ENCODE data around the gene GRIP1.

The GRIP1 gene, protein sequence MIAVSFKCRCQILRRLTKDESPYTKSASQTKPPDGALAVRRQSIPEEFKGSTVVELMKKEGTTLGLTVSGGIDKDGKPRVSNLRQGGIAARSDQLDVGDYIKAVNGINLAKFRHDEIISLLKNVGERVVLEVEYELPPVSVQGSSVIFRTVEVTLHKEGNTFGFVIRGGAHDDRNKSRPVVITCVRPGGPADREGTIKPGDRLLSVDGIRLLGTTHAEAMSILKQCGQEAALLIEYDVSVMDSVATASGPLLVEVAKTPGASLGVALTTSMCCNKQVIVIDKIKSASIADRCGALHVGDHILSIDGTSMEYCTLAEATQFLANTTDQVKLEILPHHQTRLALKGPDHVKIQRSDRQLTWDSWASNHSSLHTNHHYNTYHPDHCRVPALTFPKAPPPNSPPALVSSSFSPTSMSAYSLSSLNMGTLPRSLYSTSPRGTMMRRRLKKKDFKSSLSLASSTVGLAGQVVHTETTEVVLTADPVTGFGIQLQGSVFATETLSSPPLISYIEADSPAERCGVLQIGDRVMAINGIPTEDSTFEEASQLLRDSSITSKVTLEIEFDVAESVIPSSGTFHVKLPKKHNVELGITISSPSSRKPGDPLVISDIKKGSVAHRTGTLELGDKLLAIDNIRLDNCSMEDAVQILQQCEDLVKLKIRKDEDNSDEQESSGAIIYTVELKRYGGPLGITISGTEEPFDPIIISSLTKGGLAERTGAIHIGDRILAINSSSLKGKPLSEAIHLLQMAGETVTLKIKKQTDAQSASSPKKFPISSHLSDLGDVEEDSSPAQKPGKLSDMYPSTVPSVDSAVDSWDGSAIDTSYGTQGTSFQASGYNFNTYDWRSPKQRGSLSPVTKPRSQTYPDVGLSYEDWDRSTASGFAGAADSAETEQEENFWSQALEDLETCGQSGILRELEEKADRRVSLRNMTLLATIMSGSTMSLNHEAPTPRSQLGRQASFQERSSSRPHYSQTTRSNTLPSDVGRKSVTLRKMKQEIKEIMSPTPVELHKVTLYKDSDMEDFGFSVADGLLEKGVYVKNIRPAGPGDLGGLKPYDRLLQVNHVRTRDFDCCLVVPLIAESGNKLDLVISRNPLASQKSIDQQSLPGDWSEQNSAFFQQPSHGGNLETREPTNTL

GRCh38 chr12:66678338-66679275 lies at the start of gene GRIP1:
TSS of gene GRIP1 (minus strand) at chr12:66679076. CDS start at chr12:66678904, 172 bp downstream.
- Histone ChIP-seq H3K9ac (no peak within 1 kb of the TSS), H3K4me3 (no peak within 1 kb of the TSS), H3K9me3 (no peaks in the 10 kb centered on the region), H3K4me2 (no peak within 1 kb of the TSS), H3K27ac (no peak within 1 kb of the TSS), H3K36me3 (no peaks in the 10 kb centered on the region), H3K4me1 (no peaks in the 10 kb centered on the region; the same call in 1 of the 2 replicates), H3K27me3 (no peaks in the 10 kb centered on the region; the same call in 1 of the 2 replicates), H4K20me1 (no peaks in the 10 kb centered on the region)
- no peak for TF ChIP-seq Cebpa-rat (IDR thresholded peaks at IDR 0.05)

DNA sequence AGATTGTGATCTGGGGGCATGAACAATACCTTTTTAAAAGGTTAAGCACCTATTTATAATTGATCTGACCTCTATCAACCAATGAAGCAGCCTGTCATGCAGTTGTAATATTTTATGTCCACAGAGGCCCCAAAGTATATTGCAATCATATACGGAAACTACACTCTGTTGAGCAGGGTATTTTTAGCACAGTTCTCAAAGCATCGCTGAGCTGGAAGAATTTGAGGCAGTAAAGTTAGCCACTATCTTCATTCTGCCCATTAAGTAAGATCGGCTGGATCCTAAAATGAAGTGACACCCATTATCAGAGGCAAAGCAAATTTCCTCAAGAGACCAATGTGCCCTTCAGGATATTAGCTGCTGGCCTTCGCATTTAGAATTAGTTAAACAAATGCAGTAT lies 47.7 kb upstream of the GRIP1 start:
- H3K9ac ChIP-seq: peak overlapping the region; percentile 17
- H3K4me1 ChIP-seq: peaks cover 38% of the 10 kb centered on the region
- 0 out of 2 replicates have a peak, but pooled peaks have one; percentile 35 for TF ChIP-seq Cebpa-rat (IDR thresholded peaks at IDR 0.05)
- no peaks in the 10 kb centered on the region for H3K36me3 ChIP-seq
- peak overlapping the region; percentile 27; the same call in 1 of the 2 replicates for H3K4me3 ChIP-seq
- peak overlapping the region; percentile 85 for H3K4me2 ChIP-seq
- H3K9me3 ChIP-seq: peaks cover 3% of the 10 kb centered on the region; the same call in 1 of the 2 replicates
- H4K20me1 ChIP-seq: no peaks in the 10 kb centered on the region
- H3K27me3 ChIP-seq: no peaks in the 10 kb centered on the region
- peak overlapping the region; percentile 84 for H3K27ac ChIP-seq

GRCh38 chr12:66725031-66725430 lies 46.2 kb upstream of the GRIP1 start:
- Histone ChIP-seq H3K27ac (0 out of 2 replicates have a peak overlapping the region, but pooled peaks have one; percentile 3), H3K4me1 (peaks cover 38% of the 10 kb centered on the region), H3K9me3 (peaks cover 3% of the 10 kb centered on the region; the same call in 1 of the 2 replicates), H3K4me2 (peak overlapping the region; percentile 22; the same call in 1 of the 2 replicates), H3K27me3 (no peaks in the 10 kb centered on the region), H3K9ac (no peak overlapping the region), H3K4me3 (no peak overlapping the region), H3K36me3 (no peaks in the 10 kb centered on the region), H4K20me1 (no peaks in the 10 kb centered on the region)
- TF ChIP-seq Cebpa-rat (IDR thresholded peaks at IDR 0.05): no peak

GRCh38 chr12:66724616-66725015 lies 45.7 kb upstream of the GRIP1 start:
- H3K27ac ChIP-seq: 0 out of 2 replicates have a peak overlapping the region, but pooled peaks have one; percentile 3
- peaks cover 2% of the 10 kb centered on the region; the same call in 1 of the 2 replicates for H3K9me3 ChIP-seq
- no peaks in the 10 kb centered on the region for H3K27me3 ChIP-seq
- no peak for TF ChIP-seq Cebpa-rat (IDR thresholded peaks at IDR 0.05)
- no peak overlapping the region for H3K4me3 ChIP-seq
- peaks cover 38% of the 10 kb centered on the region for H3K4me1 ChIP-seq
- H3K4me2 ChIP-seq: peak overlapping the region; percentile 22; the same call in 1 of the 2 replicates
- no peak overlapping the region for H3K9ac ChIP-seq
- H4K20me1 ChIP-seq: no peaks in the 10 kb centered on the region
- H3K36me3 ChIP-seq: no peaks in the 10 kb centered on the region

- H3K27ac ChIP-seq: no peak overlapping the region
- no peaks in the 10 kb centered on the region for H4K20me1 ChIP-seq
- H3K27me3 ChIP-seq: no peaks in the 10 kb centered on the region
- no peaks in the 10 kb centered on the region for H3K36me3 ChIP-seq
- no peaks in the 10 kb centered on the region for H3K9me3 ChIP-seq
- H3K4me2 ChIP-seq: no peak overlapping the region
- no peak overlapping the region for H3K9ac ChIP-seq
- no peak for TF ChIP-seq Cebpa-rat (IDR thresholded peaks at IDR 0.05)
- H3K4me1 ChIP-seq: peaks cover 38% of the 10 kb centered on the region
- no peak overlapping the region for H3K4me3 ChIP-seq
These were observed 45.1 kb upstream of the GRIP1 start for GRCh38 chr12:66724026-66724425.

DNA sequence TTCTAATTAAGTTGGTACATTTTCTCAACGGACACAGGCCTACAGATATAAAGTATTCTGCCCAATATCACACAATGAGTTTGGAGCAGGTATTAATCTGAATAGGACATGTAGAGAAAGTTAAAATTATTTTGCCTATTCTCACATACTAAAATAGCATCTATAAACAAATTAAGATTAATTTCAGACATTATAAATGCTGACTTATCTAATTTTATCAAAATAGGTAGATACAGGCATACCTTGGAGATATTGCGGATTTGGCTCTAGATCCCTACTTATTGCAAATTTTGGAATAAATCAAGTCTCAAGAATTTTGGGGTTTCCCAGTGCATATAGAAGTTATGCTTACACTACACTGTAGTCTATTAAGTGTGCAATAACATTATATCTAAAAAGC lies 41.0 kb upstream of the GRIP1 start:
- Histone ChIP-seq H3K27me3 (no peaks in the 10 kb centered on the region), H3K4me2 (no peak overlapping the region), H3K36me3 (no peaks in the 10 kb centered on the region), H3K9ac (no peak overlapping the region), H3K4me3 (no peak overlapping the region), H3K27ac (no peak overlapping the region), H3K9me3 (no peaks in the 10 kb centered on the region), H3K4me1 (peaks cover 10% of the 10 kb centered on the region; the same call in 1 of the 2 replicates), H4K20me1 (no peaks in the 10 kb centered on the region)
- TF ChIP-seq Cebpa-rat (IDR thresholded peaks at IDR 0.05): no peak

- TF ChIP-seq Cebpa-rat (IDR thresholded peaks at IDR 0.05): no peak
- Histone ChIP-seq H3K4me1 (peaks cover 14% of the 10 kb centered on the region), H3K27me3 (no peaks in the 10 kb centered on the region), H4K20me1 (no peaks in the 10 kb centered on the region), H3K27ac (no peak overlapping the region), H3K4me3 (no peak overlapping the region), H3K36me3 (no peaks in the 10 kb centered on the region), H3K4me2 (no peak overlapping the region), H3K9me3 (no peaks in the 10 kb centered on the region), H3K9ac (no peak overlapping the region)
These were observed 38.3 kb upstream of the GRIP1 start for GRCh38 chr12:66717036-66717673.

DNA sequence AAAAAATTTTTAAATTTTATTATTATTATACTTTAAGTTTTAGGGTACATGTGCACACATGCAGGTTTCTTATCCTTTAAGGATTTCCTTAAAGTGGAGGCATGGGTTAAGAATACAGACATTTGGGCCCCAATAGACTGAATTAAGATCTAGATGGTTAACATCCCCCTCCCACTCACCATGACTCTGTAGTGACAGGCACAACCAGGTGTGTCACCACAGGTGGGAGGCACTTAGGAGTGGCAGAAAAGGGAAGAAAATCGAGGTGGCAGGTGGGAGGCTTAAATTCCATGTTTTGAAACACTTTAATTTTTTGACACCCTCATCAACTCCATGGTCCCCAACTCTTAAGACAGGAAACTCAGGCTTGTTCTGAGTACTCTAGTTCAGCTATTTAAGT lies 37.6 kb upstream of the GRIP1 start:
- TF ChIP-seq Cebpa-rat (IDR thresholded peaks at IDR 0.05): no peak
- Histone ChIP-seq H3K27me3 (no peaks in the 10 kb centered on the region), H3K27ac (no peak overlapping the region), H3K9me3 (no peaks in the 10 kb centered on the region), H3K9ac (no peak overlapping the region), H4K20me1 (no peaks in the 10 kb centered on the region), H3K4me3 (no peak overlapping the region), H3K4me1 (peaks cover 14% of the 10 kb centered on the region), H3K36me3 (no peaks in the 10 kb centered on the region), H3K4me2 (no peak overlapping the region)

Data from BLaER1 (cell line).